H9 (cell line): ENCODE results near the gene ARHGEF7. TPM values are rescaled to one million over a fixed set of nuclear protein-coding genes. Genes with fewer than 3 reads are reported as not detected.

Experiments used
- DNase-seq: peaks from one replicate; pipeline ENCODE4 v3.0.0-alpha.2; 2017
- H2AFZ ChIP-seq: one replicate; pipeline ENCODE4 v1.6.1; 2013; ENCODE audit warnings: mild to moderate bottlenecking, low read length, control low read depth, moderate library complexity
- H2AK5ac ChIP-seq: 2 replicates; pipeline ENCODE4 v1.6.1; 2013; ENCODE audit warnings: low read length, control low read depth, mixed read lengths; ENCODE audit not compliant: insufficient read length
- H2BK120ac ChIP-seq: one replicate; pipeline ENCODE4 v1.6.1; 2013; ENCODE audit warnings: low read depth, mild to moderate bottlenecking, low read length, control low read depth, inconsistent platforms; ENCODE audit not compliant: poor library complexity, severe bottlenecking
- H2BK12ac ChIP-seq: 2 replicates; pipeline ENCODE4 v1.6.1; 2013; ENCODE audit warnings: low read length, control low read depth, mixed read lengths, low read depth; ENCODE audit not compliant: insufficient read length
- H2BK15ac ChIP-seq: 2 replicates; pipeline ENCODE4 v1.6.1; 2013; ENCODE audit warnings: low read depth, low read length, control low read depth
- H2BK20ac ChIP-seq: one replicate; pipeline ENCODE4 v1.6.1; 2013; ENCODE audit warnings: low read depth, mild to moderate bottlenecking, low read length, control low read depth, inconsistent platforms; ENCODE audit not compliant: poor library complexity, severe bottlenecking
- H2BK5ac ChIP-seq: 2 replicates; pipeline ENCODE4 v1.6.1; 2013; ENCODE audit warnings: low read length, control low read depth, mixed read lengths; ENCODE audit not compliant: insufficient read length
- H3K14ac ChIP-seq: 2 replicates; pipeline ENCODE4 v1.6.1; 2013; ENCODE audit warnings: low read length, control low read depth; ENCODE audit not compliant: insufficient read depth
- H3K18ac ChIP-seq: 2 replicates; pipeline ENCODE4 v1.6.1; 2013; ENCODE audit warnings: low read depth, mild to moderate bottlenecking, mixed read lengths, low read length, control low read depth; ENCODE audit not compliant: insufficient read length
- H3K23ac ChIP-seq: 2 replicates; pipeline ENCODE4 v1.6.1; 2013; ENCODE audit warnings: low read length, control low read depth, mixed read lengths, low read depth; ENCODE audit not compliant: insufficient read length
- H3K23me2 ChIP-seq: 2 replicates; pipeline ENCODE4 v1.6.1; 2013; ENCODE audit warnings: low read depth, mild to moderate bottlenecking, mixed read lengths, low read length, control low read depth; ENCODE audit not compliant: insufficient read length, poor library complexity, severe bottlenecking
- H3K27ac ChIP-seq: 2 replicates; pipeline ENCODE4 v1.5.1; 2013; ENCODE audit warnings: low read length, control low read depth, mixed read lengths, low read depth; ENCODE audit not compliant: insufficient read length
- H3K27me3 ChIP-seq: 2 replicates; pipeline ENCODE4 v1.6.1; 2013; ENCODE audit warnings: low read length, control low read depth, inconsistent platforms; ENCODE audit not compliant: insufficient read depth
- H3K4ac ChIP-seq: 2 replicates; pipeline ENCODE4 v1.6.1; 2013; ENCODE audit warnings: low read depth, mild to moderate bottlenecking, control low read depth, inconsistent platforms, low read length, moderate library complexity
- H3K4me1 ChIP-seq: 2 replicates; pipeline ENCODE4 v1.6.1; 2013; ENCODE audit warnings: low read length, control low read depth, inconsistent platforms; ENCODE audit not compliant: insufficient read depth
- H3K4me2 ChIP-seq: 2 replicates; pipeline ENCODE4 v1.6.1; 2013; ENCODE audit warnings: low read length, control low read depth, mixed read lengths; ENCODE audit not compliant: insufficient read length, insufficient read depth
- H3K56ac ChIP-seq: 2 replicates; pipeline ENCODE4 v1.6.1; 2013; ENCODE audit warnings: low read depth, mild to moderate bottlenecking, mixed read lengths, low read length, control low read depth; ENCODE audit not compliant: insufficient read length
- H3K79me1 ChIP-seq: 2 replicates; pipeline ENCODE4 v1.6.1; 2013; ENCODE audit warnings: low read depth, mild to moderate bottlenecking, moderate library complexity, low read length, control low read depth, inconsistent platforms; ENCODE audit not compliant: insufficient read depth, poor library complexity, severe bottlenecking
- H3K79me2 ChIP-seq: 2 replicates; pipeline ENCODE4 v1.6.1; 2013; ENCODE audit warnings: low read length, control low read depth, inconsistent platforms; ENCODE audit not compliant: insufficient read depth
- H3K9ac ChIP-seq: 2 replicates; pipeline ENCODE4 v1.6.1; 2013; ENCODE audit warnings: low read length, control low read depth, mixed read lengths; ENCODE audit not compliant: insufficient read length; ENCODE audit errors: extremely low read depth
- H3K9me3 ChIP-seq: one replicate; pipeline ENCODE4 v1.6.1; 2013; ENCODE audit warnings: low read depth, low read length, inconsistent platforms; ENCODE audit not compliant: control insufficient read depth
- H3T11ph ChIP-seq: one replicate; pipeline ENCODE4 v1.6.1; 2013; ENCODE audit warnings: mild to moderate bottlenecking, low read length, control low read depth, inconsistent platforms
- H4K20me1 ChIP-seq: one replicate; pipeline ENCODE4 v1.6.1; 2013; ENCODE audit not compliant: control insufficient read depth, insufficient read length, insufficient read depth
- H4K5ac ChIP-seq: 2 replicates; pipeline ENCODE4 v1.6.1; 2013; ENCODE audit warnings: low read depth, mild to moderate bottlenecking, mixed read lengths, low read length, control low read depth; ENCODE audit not compliant: insufficient read length
- H4K8ac ChIP-seq: replicated peaks from 2 replicates; pipeline ENCODE4 v1.6.1; 2013; ENCODE audit warnings: low read length, control low read depth, mixed read lengths, low read depth; ENCODE audit not compliant: insufficient read length
- H4K91ac ChIP-seq: 2 replicates; pipeline ENCODE4 v1.6.1; 2013; ENCODE audit warnings: low read depth, mild to moderate bottlenecking, moderate library complexity, mixed read lengths, low read length, control low read depth; ENCODE audit not compliant: insufficient read length
- H3K27ac Mint-ChIP-seq, 3 experiments: 2 replicates in 2 of 3; 3 replicates in 1 of 3; pipeline ENCODE4 v1.8.0; 2020 to 2021; ENCODE audit warnings: mixed read lengths in 3 of 3, mild to moderate bottlenecking in 1 of 3, moderate library complexity in 1 of 3
- H3K27me3 Mint-ChIP-seq: 2 replicates; pipeline ENCODE4 v1.8.0; 2021; ENCODE audit warnings: low read depth, mild to moderate bottlenecking, moderate library complexity, mixed read lengths
- H3K36me3 Mint-ChIP-seq, 3 experiments: 2 replicates in 2 of 3; 3 replicates in 1 of 3; pipeline ENCODE4 v1.8.0; 2020 to 2021; ENCODE audit warnings: low read depth in 3 of 3, mixed read lengths in 3 of 3; ENCODE audit not compliant: insufficient read depth in 1 of 3
- H3K4me1 Mint-ChIP-seq, 2 experiments: 2 replicates each; pipeline ENCODE4 v1.8.0; 2020; ENCODE audit warnings: mixed read lengths in 2 of 2
- H3K4me3 Mint-ChIP-seq, 2 experiments: 2 replicates in 1 of 2; 3 replicates in 1 of 2; pipeline ENCODE4 v1.8.0; 2020 to 2021; ENCODE audit warnings: mild to moderate bottlenecking in 2 of 2, mixed read lengths in 2 of 2, moderate library complexity in 1 of 2
- H3K9me3 Mint-ChIP-seq, 2 experiments: 2 replicates in 1 of 2; 3 replicates in 1 of 2; pipeline ENCODE4 v1.8.0; 2020; ENCODE audit warnings: mild to moderate bottlenecking in 2 of 2, mixed read lengths in 2 of 2, moderate library complexity in 1 of 2
- WGBS: extraction: QIAGEN DNeasy Blood & Tissue Kit; methylation state at CpG from one replicate; pipeline ENCODE4 v1.1.7; 2013; ENCODE audit warnings: missing lambda C conversion rate, low lambda C conversion rate, mixed read lengths; ENCODE audit not compliant: insufficient read length; ENCODE audit errors: extremely low coverage; 5-methylcytosine and 5-hydroxymethylcytosine counted together
- total RNA-seq: library from RNA; stranded (reverse); gene quantifications from 2 replicates; pipeline ENCODE4 v1.2.1, GENCODE V29; 2021
- TF ChIP-seq, protein P1 (sequence below): fragments of 200-600 bp; sonication (generic); conservative IDR thresholded peaks from 3 replicates; pipeline ENCODE4 v1.8.0; 2021; ENCODE audit warnings: antibody characterized with exemption, mild to moderate bottlenecking

ARHGEF7 gene
- total RNA-seq, 1 experiment from 2014 or later: 51.9 TPM

DNA sequence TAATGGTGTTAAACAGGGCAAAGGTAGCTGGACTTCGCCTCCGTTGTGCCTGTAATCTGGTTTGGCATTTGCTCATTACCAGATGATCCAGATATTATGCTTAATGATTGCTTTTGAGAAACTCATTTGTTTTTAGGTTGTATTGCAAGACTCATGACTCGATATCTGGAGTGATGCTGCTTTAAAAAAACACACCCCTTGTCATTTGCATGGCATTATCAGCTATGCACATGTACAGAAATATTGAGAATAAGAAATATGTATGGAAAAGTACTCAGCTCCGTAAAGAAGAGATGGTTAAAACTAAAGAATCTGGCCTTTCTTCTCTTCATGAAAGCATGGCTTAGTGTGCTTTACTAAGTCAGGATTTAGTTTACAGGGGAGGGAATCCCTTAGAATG is 95.0 kb downstream of the ARHGEF7 start:
- Histone ChIP-seq H2BK120ac (no peak overlapping the region), H3K79me1 (peaks cover 14% of the 10 kb centered on the region), H3K9ac (no peak overlapping the region), H3K79me2 (peaks cover 11% of the 10 kb centered on the region; the same call in 1 of the 2 replicates), H3K27me3 (no peaks in the 10 kb centered on the region), H2AK5ac (no peak overlapping the region), H3T11ph (no peak overlapping the region), H3K4me1 (peaks cover 10% of the 10 kb centered on the region; the same call in 1 of the 2 replicates), H4K91ac (no peak overlapping the region), H4K20me1 (no peaks in the 10 kb centered on the region), H3K18ac (no peak overlapping the region), H3K23ac (no peak overlapping the region), H3K9me3 (no peaks in the 10 kb centered on the region), H3K27ac (peak overlapping the region; percentile 25), H3K14ac (no peak overlapping the region), H2AFZ (no peak overlapping the region), H3K23me2 (no peaks in the 10 kb centered on the region), H3K4me2 (no peak overlapping the region), H2BK5ac (no peak overlapping the region), H3K4ac (no peak overlapping the region), H2BK15ac (no peak overlapping the region), H3K56ac (no peak overlapping the region), H4K5ac (no peak overlapping the region), H2BK20ac (no peak overlapping the region), H2BK12ac (no peak overlapping the region), H4K8ac (no peak overlapping the region)
- Mint-ChIP-seq H3K27me3 (no peaks in the 10 kb centered on the region; the same call in 1 of the 2 replicates), H3K27ac (peak overlapping the region; percentile 49 to 90 (median 86); a peak in 5 of 7 replicates), H3K36me3 (peaks cover 0 to 13% (median 7%) of the 10 kb centered on the region in 3 experiments; a peak in 6 of 7 replicates), H3K4me3 (no peak overlapping the region), H3K4me1 (peaks cover 76% of the 10 kb centered on the region in 2 experiments), H3K9me3 (no peaks in the 10 kb centered on the region)
- no peak for DNase-seq
- WGBS: no CpG with 5 or more reads among the region's 4 CpGs
- TF ChIP-seq, protein P1, sequence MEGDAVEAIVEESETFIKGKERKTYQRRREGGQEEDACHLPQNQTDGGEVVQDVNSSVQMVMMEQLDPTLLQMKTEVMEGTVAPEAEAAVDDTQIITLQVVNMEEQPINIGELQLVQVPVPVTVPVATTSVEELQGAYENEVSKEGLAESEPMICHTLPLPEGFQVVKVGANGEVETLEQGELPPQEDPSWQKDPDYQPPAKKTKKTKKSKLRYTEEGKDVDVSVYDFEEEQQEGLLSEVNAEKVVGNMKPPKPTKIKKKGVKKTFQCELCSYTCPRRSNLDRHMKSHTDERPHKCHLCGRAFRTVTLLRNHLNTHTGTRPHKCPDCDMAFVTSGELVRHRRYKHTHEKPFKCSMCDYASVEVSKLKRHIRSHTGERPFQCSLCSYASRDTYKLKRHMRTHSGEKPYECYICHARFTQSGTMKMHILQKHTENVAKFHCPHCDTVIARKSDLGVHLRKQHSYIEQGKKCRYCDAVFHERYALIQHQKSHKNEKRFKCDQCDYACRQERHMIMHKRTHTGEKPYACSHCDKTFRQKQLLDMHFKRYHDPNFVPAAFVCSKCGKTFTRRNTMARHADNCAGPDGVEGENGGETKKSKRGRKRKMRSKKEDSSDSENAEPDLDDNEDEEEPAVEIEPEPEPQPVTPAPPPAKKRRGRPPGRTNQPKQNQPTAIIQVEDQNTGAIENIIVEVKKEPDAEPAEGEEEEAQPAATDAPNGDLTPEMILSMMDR: no peak
